ENCODE measurements around the gene GSDMA. TPM values are rescaled to one million over a fixed set of nuclear protein-coding genes. Genes with fewer than 3 reads are reported as not detected.
"Not testable (repeated sequence)": the region's sequence is repeated elsewhere in the genome, so short reads cannot be mapped to it uniquely, and the experiment has no call there.

GSDMA gene
- polyA plus RNA-seq, 3 donors, result not detected

DNA sequence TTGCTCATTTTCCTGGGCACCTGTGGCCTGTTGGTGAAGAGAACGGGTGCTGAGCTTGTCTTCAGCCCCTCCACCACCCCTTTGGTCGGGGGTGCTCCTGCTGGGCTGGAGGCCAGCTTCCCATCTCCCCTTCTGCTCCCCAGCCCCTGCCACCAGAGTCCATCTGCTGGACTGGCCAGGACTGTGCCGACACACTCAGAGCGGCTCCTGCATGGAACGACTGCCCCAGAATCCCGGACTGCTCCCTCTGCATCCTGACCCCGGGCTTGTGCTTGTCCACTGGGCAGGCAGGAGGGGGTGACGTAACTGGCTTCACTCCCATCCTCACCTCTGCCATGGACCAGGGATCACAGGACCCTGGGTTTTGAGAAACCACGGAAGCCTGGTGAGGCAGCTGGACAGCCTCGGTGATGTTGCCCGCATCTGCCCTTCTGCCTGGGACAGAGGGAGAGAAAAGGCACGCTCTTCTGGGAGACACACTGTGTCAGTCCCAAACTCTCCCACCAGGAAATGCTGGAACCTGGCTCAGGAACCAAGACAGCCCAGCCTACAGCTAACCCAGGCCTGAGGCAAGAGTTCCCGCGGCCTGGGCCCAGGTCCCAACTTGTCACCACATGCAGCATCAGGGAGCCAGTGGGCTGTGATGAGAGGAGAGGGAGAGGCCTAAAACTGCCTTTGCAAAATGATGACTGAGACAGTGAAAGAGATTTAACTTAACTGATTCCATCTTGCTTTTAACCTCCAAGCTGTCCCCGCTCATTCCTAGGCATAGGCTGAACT, 16.1 kb upstream of the GSDMA start:
- TF ChIP-seq, protein P1, sequence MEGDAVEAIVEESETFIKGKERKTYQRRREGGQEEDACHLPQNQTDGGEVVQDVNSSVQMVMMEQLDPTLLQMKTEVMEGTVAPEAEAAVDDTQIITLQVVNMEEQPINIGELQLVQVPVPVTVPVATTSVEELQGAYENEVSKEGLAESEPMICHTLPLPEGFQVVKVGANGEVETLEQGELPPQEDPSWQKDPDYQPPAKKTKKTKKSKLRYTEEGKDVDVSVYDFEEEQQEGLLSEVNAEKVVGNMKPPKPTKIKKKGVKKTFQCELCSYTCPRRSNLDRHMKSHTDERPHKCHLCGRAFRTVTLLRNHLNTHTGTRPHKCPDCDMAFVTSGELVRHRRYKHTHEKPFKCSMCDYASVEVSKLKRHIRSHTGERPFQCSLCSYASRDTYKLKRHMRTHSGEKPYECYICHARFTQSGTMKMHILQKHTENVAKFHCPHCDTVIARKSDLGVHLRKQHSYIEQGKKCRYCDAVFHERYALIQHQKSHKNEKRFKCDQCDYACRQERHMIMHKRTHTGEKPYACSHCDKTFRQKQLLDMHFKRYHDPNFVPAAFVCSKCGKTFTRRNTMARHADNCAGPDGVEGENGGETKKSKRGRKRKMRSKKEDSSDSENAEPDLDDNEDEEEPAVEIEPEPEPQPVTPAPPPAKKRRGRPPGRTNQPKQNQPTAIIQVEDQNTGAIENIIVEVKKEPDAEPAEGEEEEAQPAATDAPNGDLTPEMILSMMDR (IDR thresholded peaks at IDR 0.05), result no peak
- H3K27me3 ChIP-seq (ENCODE audit: control insufficient read depth in 2 of 2, insufficient read depth in 2 of 2, low read length in 2 of 2), result no peaks in the 10 kb centered on the region
- no peaks in the 10 kb centered on the region for H3K4me1 ChIP-seq (ENCODE audit: control insufficient read depth in 1 of 2, insufficient read depth in 2 of 2, low read length in 2 of 2)
- no peak overlapping the region for H3K4me2 ChIP-seq (replicated peaks; ENCODE audit: extremely low read depth, low read length, poor library complexity, severe bottlenecking)
- no peaks in the 10 kb centered on the region for H3K79me2 ChIP-seq (ENCODE audit: insufficient read depth, low read length)
- Mint-ChIP-seq H3K4me1 (peaks cover 7% of the 10 kb centered on the region), H3K27ac (no peak overlapping the region), H3K4me3 (no peak overlapping the region), H3K9me3 (peaks cover 0 to 1% (median 0%) of the 10 kb centered on the region in 7 donors), H3K27me3 (ENCODE audit: low read depth in 3 of 3) (peaks cover 4 to 13% (median 8%) of the 10 kb centered on the region in 3 donors), H3K36me3 (no peaks in the 10 kb centered on the region)
- intact Hi-C loops (cut with micrococcal nuclease), result no loop called here
- no peaks in the 10 kb centered on the region for H3K9me3 ChIP-seq (replicated peaks in 1 of 2; ENCODE audit: control insufficient read depth in 1 of 2, insufficient read depth in 1 of 2, low read length in 2 of 2)
- DNase-seq, result no peak
- H2AFZ ChIP-seq (ENCODE audit: insufficient read depth, low read depth, low read length, poor library complexity, severe bottlenecking), result no peak overlapping the region
- no peak overlapping the region for H3K4me3 ChIP-seq (replicated peaks in 1 of 3; ENCODE audit: low read depth in 2 of 3, low read length in 3 of 3)
- no peaks in the 10 kb centered on the region for H4K20me1 ChIP-seq (ENCODE audit: insufficient read depth, low read length)
- no peak overlapping the region for H3K27ac ChIP-seq (ENCODE audit: low read depth in 1 of 2, low read length in 2 of 2)
- 94% methylated on average over 7 of the region's 15 CpGs for WGBS (ENCODE audit: insufficient coverage)
- no peaks in the 10 kb centered on the region for H3K36me3 ChIP-seq (replicated peaks in 1 of 2; ENCODE audit: control insufficient read depth in 1 of 2, insufficient read depth in 2 of 2, low read length in 2 of 2)
- H3K9ac ChIP-seq (ENCODE audit: insufficient read depth, low read length, poor library complexity, severe bottlenecking), result no peak overlapping the region

DNA sequence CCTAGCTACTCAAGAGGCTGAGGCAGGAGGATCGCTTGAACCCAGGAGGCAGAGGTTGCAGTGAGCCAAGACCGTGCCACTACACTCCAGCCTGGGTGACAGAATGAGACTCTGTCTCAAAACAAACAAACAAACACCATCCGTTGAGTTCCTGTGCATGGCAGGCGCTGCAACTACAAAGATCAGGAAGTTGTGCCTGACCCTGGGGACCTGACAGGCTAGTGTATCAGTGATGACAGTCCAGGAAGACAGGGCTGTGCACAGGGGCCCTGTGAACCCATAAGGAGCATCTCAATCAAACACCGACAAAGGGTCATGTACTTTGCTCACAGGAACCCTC, 14.3 kb upstream of the GSDMA start:
- H3K4me3 Mint-ChIP-seq; H2AFZ ChIP-seq (ENCODE audit: insufficient read depth, low read depth, low read length, poor library complexity, severe bottlenecking); H4K20me1 ChIP-seq (ENCODE audit: insufficient read depth, low read length); intact Hi-C loops (cut with micrococcal nuclease); H3K36me3 ChIP-seq (replicated peaks in 1 of 2; ENCODE audit: control insufficient read depth in 1 of 2, insufficient read depth in 2 of 2, low read length in 2 of 2); H3K9ac ChIP-seq (ENCODE audit: insufficient read depth, low read length, poor library complexity, severe bottlenecking); DNase-seq; H3K4me2 ChIP-seq (replicated peaks; ENCODE audit: extremely low read depth, low read length, poor library complexity, severe bottlenecking); H3K27ac Mint-ChIP-seq; H3K27ac ChIP-seq (ENCODE audit: low read depth in 1 of 2, low read length in 2 of 2); H3K9me3 Mint-ChIP-seq; H3K27me3 ChIP-seq (ENCODE audit: control insufficient read depth in 2 of 2, insufficient read depth in 2 of 2, low read length in 2 of 2); H3K4me1 ChIP-seq (ENCODE audit: control insufficient read depth in 1 of 2, insufficient read depth in 2 of 2, low read length in 2 of 2); H3K79me2 ChIP-seq (ENCODE audit: insufficient read depth, low read length); H3K36me3 Mint-ChIP-seq; H3K4me3 ChIP-seq (replicated peaks in 1 of 3; ENCODE audit: low read depth in 2 of 3, low read length in 3 of 3); H3K9me3 ChIP-seq (replicated peaks in 1 of 2; ENCODE audit: control insufficient read depth in 1 of 2, insufficient read depth in 1 of 2, low read length in 2 of 2): not testable (repeated sequence)
- H3K27me3 Mint-ChIP-seq (ENCODE audit: low read depth in 3 of 3), result peaks cover 6 to 16% (median 8%) of the 10 kb centered on the region in 3 donors
- 86% methylated on average over 4 of the region's 5 CpGs for WGBS (ENCODE audit: insufficient coverage)
- H3K4me1 Mint-ChIP-seq, result peaks cover 17% of the 10 kb centered on the region

All from CD14-positive monocyte (primary cell).